PFSK-1 (cell line): ENCODE data around the gene NRSN2.

Experiments used
- FOXP2 ChIP-seq: optimal IDR thresholded peaks from 2 replicates; pipeline ENCODE3; 2011; ENCODE audit warnings: borderline replicate concordance, control low read depth, inconsistent platforms; ENCODE audit not compliant: insufficient read depth; ENCODE audit errors: extremely low read length, extremely low read depth
- POLR2AphosphoS5 ChIP-seq: IDR thresholded peaks from 2 replicates; pipeline ENCODE4 v1.6.1; 2012; ENCODE audit warnings: low read depth, mild to moderate bottlenecking, control low read depth, low read length, moderate library complexity
- REST ChIP-seq, 2 experiments: IDR thresholded peaks; 2 replicates each; pipeline versions ENCODE4 v1.6.1 to v1.8.0; 2011 to 2012; ENCODE audit warnings: low read depth in 2 of 2, low read length in 2 of 2, control low read depth in 1 of 2, inconsistent platforms in 1 of 2, mild to moderate bottlenecking in 1 of 2, moderate library complexity in 1 of 2; ENCODE audit not compliant: insufficient read depth in 1 of 2
- SIN3A ChIP-seq: IDR thresholded peaks from 2 replicates; pipeline ENCODE4 v1.6.1; 2012; ENCODE audit warnings: mild to moderate bottlenecking, low read length, moderate library complexity, borderline replicate concordance; ENCODE audit not compliant: insufficient read depth
- TAF1 ChIP-seq: IDR thresholded peaks from 2 replicates; pipeline ENCODE4 v1.6.1; 2012; ENCODE audit warnings: low read length, control low read depth, borderline replicate concordance; ENCODE audit not compliant: insufficient read depth

Gene NRSN2

GRCh38 chr20:309841-310644 lies 36.9 kb upstream of the NRSN2 start:
- TF ChIP-seq SIN3A (no peak), POLR2AphosphoS5 (peak; percentile 65; the same call in 1 of the 2 replicates), REST (IDR thresholded peaks at IDR 0.05; ENCODE audit: insufficient read depth in 1 of 2, low read depth in 2 of 2, low read length in 2 of 2) (0 out of 4 replicates have a peak, but pooled peaks of 1 of the 2 experiments have one; percentile 16), TAF1 (peak; percentile 52; the same call in 1 of the 2 replicates), FOXP2 (no peak)

- no peak for TF ChIP-seq FOXP2
- TF ChIP-seq REST (IDR thresholded peaks at IDR 0.05; ENCODE audit: insufficient read depth in 1 of 2, low read depth in 2 of 2, low read length in 2 of 2), result no peak
- no peak for TF ChIP-seq TAF1
- TF ChIP-seq POLR2AphosphoS5, result no peak
- no peak for TF ChIP-seq SIN3A
Observed at GRCh38 chr20:310645-311044, 36.3 kb upstream of the NRSN2 start.

GRCh38 chr20:311609-312008 lies 35.3 kb upstream of the NRSN2 start:
- TF ChIP-seq FOXP2, result no peak
- TF ChIP-seq POLR2AphosphoS5, result no peak
- no peak for TF ChIP-seq REST (IDR thresholded peaks at IDR 0.05; ENCODE audit: insufficient read depth in 1 of 2, low read depth in 2 of 2, low read length in 2 of 2)
- no peak for TF ChIP-seq TAF1
- no peak for TF ChIP-seq SIN3A

GRCh38 chr20:312067-312466 lies 34.8 kb upstream of the NRSN2 start:
- TF ChIP-seq SIN3A, result no peak
- TF ChIP-seq POLR2AphosphoS5, result no peak
- TF ChIP-seq REST (IDR thresholded peaks at IDR 0.05; ENCODE audit: insufficient read depth in 1 of 2, low read depth in 2 of 2, low read length in 2 of 2), result no peak
- no peak for TF ChIP-seq TAF1
- no peak for TF ChIP-seq FOXP2
